ENCODE measurements around the gene ANXA5. TPM values are rescaled to one million over a fixed set of nuclear protein-coding genes. Genes with fewer than 3 reads are reported as not detected.

Gene ANXA5
- total and polyA plus RNA-seq, 9 of the 15 experiments (the other 6 are each of a cell fraction or from before 2014, with no cell fraction given), result 49.9 to 131 (median 84.5) TPM

DNA sequence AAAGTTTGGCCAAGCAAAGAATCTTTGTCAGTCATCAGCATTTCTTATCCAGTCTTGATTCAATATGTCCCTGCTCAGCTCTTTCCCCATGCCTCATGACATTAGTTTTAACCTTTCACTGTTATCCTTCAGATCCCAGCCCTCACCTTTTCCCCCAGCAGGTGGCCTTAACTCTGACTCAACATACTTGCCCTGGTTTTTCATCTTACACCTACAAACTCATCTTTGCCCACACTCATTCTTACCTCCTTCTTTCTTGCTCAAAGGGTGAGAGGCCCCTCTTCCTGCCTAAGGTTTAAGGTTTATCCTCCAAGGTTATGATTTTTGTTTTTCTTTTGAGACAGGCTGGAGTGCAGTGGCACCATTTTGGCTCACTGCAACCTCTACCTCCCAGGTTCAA, 10.6 kb upstream of the ANXA5 start (continued):
- TF ChIP-seq ZNF778 (CRISPR knock-in tag; IDR thresholded peaks at IDR 0.05), result no peak
- TF ChIP-seq THRAP3 (IDR thresholded peaks at IDR 0.05; ENCODE audit: borderline replicate concordance), result no peak
- no peak for TF ChIP-seq LARP7 (IDR thresholded peaks at IDR 0.05)
- TF ChIP-seq, protein P1, sequence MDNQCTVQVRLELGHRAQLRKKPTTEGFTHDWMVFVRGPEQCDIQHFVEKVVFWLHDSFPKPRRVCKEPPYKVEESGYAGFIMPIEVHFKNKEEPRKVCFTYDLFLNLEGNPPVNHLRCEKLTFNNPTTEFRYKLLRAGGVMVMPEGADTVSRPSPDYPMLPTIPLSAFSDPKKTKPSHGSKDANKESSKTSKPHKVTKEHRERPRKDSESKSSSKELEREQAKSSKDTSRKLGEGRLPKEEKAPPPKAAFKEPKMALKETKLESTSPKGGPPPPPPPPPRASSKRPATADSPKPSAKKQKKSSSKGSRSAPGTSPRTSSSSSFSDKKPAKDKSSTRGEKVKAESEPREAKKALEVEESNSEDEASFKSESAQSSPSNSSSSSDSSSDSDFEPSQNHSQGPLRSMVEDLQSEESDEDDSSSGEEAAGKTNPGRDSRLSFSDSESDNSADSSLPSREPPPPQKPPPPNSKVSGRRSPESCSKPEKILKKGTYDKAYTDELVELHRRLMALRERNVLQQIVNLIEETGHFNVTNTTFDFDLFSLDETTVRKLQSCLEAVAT (IDR thresholded peaks at IDR 0.05), result no peak
- TF ChIP-seq, protein P2, sequence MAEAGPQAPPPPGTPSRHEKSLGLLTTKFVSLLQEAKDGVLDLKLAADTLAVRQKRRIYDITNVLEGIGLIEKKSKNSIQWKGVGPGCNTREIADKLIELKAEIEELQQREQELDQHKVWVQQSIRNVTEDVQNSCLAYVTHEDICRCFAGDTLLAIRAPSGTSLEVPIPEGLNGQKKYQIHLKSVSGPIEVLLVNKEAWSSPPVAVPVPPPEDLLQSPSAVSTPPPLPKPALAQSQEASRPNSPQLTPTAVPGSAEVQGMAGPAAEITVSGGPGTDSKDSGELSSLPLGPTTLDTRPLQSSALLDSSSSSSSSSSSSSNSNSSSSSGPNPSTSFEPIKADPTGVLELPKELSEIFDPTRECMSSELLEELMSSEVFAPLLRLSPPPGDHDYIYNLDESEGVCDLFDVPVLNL (CRISPR knock-in tag; IDR thresholded peaks at IDR 0.05; ENCODE audit: low read depth), result no peak
- TF ChIP-seq TAL1 (IDR thresholded peaks at IDR 0.05), result no peak

DNA sequence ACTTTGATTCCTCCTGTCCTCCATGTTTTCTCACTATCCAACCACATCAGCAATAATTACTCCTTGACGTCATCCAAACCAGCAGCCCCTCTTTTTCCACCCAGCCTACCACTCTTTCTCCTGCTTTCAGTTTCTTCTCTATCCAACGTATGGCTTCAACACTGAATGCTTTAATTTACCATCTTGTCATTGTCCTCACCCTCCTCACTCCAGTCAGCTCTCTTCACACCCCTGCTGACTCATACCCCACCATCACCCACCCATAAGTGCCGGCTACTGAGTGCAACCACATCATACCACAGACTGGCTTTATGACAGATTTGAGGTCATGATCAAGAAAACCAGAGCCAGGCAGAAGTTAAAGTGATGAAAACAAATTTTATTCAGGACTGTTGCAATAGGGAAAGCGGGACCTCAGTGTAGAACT, 9.8 kb upstream of the ANXA5 start:
- no peak overlapping the region for H3K27ac ChIP-seq (ENCODE audit: extremely low read depth, low read depth, low read length)
- H2AFZ ChIP-seq (ENCODE audit: low read depth, low read length), result no peak overlapping the region
- CTCF ChIA-PET (ENCODE audit: low intra/inter-chr PET ratio), result no interaction called here
- DNase-seq (ENCODE audit: extremely low read depth in 1 of 4, low spot score in 3 of 4) (no peak), ATAC-seq (no peak), FAIRE-seq (no peak)
- no peaks in the 10 kb centered on the region for H3K36me3 ChIP-seq (ENCODE audit: control insufficient read depth, insufficient read depth, low read length)
- H3K9me3 ChIP-seq (replicated peaks; ENCODE audit: control insufficient read depth, insufficient read depth, low read depth, low read length), result no peaks in the 10 kb centered on the region
- intact Hi-C loops (cut with micrococcal nuclease) (no loop called here), in situ Hi-C loops (cut with MboI) (no loop called here)
- no peaks in the 10 kb centered on the region for H4K20me1 ChIP-seq (replicated peaks; ENCODE audit: control insufficient read depth, insufficient read depth, low read length)
- no peak overlapping the region for H3K4me3 ChIP-seq
- peaks cover 0 to 13% of the 10 kb centered on the region in 2 experiments; a peak in 3 of 5 replicates for H3K27me3 ChIP-seq (ENCODE audit: control insufficient read depth in 2 of 2, insufficient read depth in 2 of 2, low read length in 2 of 2)
- H3K4me2 ChIP-seq (ENCODE audit: insufficient read depth, low read length), result no peak overlapping the region
- H3K9ac ChIP-seq (ENCODE audit: insufficient read depth in 1 of 2, low read depth in 2 of 2, low read length in 2 of 2), result no peak overlapping the region
- WGBS (ENCODE audit: insufficient coverage, low coverage, missing lambda C conversion rate), result 9% methylated on average over 4 of the region's 4 CpGs
- H3K9me1 ChIP-seq (ENCODE audit: control insufficient read depth, insufficient read depth, low read length), result no peaks in the 10 kb centered on the region
- H3K79me2 ChIP-seq (ENCODE audit: control insufficient read depth, insufficient read depth, low read length), result no peaks in the 10 kb centered on the region
- POLR2A ChIA-PET, result interaction anchor here (2.8 kb wide), 1 partner anchor 10 kb away, joined by 8 read pairs; the partner anchor contains the start of gene ANXA5
- peaks cover 0 to 3% of the 10 kb centered on the region in 2 experiments; a peak in 4 of 5 replicates for H3K4me1 ChIP-seq (replicated peaks in 1 of 2; ENCODE audit: control insufficient read depth in 2 of 2, insufficient read depth in 2 of 2, low read length in 2 of 2)
- no TSS peak for BruUV-seq (replicated peaks)
- TF ChIP-seq HLTF (IDR thresholded peaks at IDR 0.05), result no peak
- TF ChIP-seq PCBP2 (IDR thresholded peaks at IDR 0.05; ENCODE audit: low read depth, low read length, poor library complexity, severe bottlenecking), result no peak
- no peak for TF ChIP-seq ZEB2 (IDR thresholded peaks at IDR 0.05)
- no peak for TF ChIP-seq CBX8 (IDR thresholded peaks at IDR 0.05; ENCODE audit: borderline replicate concordance, extremely low read depth, low read depth, low read length, poor library complexity, severe bottlenecking)
- no peak for TF ChIP-seq ZSCAN32 (CRISPR knock-in tag; IDR thresholded peaks at IDR 0.05)
- 0 out of 2 replicates have a peak, but pooled peaks have one; percentile 19 for TF ChIP-seq DPF2 (IDR thresholded peaks at IDR 0.05)
- TF ChIP-seq ADNP (tag; IDR thresholded peaks at IDR 0.05), result no peak
- TF ChIP-seq, protein P3, sequence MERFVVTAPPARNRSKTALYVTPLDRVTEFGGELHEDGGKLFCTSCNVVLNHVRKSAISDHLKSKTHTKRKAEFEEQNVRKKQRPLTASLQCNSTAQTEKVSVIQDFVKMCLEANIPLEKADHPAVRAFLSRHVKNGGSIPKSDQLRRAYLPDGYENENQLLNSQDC (CRISPR knock-in tag; IDR thresholded peaks at IDR 0.05), result no peak
- TF ChIP-seq LCOR (CRISPR knock-in tag; IDR thresholded peaks at IDR 0.05), result no peak
- TF ChIP-seq ZNF316 (IDR thresholded peaks at IDR 0.05), result peak; percentile 74
- TF ChIP-seq ZNF551 (CRISPR knock-in tag; IDR thresholded peaks at IDR 0.05), result no peak
- no peak for TF ChIP-seq DDX20 (tag; IDR thresholded peaks at IDR 0.05; ENCODE audit: low read depth)
- TF ChIP-seq, protein P4, sequence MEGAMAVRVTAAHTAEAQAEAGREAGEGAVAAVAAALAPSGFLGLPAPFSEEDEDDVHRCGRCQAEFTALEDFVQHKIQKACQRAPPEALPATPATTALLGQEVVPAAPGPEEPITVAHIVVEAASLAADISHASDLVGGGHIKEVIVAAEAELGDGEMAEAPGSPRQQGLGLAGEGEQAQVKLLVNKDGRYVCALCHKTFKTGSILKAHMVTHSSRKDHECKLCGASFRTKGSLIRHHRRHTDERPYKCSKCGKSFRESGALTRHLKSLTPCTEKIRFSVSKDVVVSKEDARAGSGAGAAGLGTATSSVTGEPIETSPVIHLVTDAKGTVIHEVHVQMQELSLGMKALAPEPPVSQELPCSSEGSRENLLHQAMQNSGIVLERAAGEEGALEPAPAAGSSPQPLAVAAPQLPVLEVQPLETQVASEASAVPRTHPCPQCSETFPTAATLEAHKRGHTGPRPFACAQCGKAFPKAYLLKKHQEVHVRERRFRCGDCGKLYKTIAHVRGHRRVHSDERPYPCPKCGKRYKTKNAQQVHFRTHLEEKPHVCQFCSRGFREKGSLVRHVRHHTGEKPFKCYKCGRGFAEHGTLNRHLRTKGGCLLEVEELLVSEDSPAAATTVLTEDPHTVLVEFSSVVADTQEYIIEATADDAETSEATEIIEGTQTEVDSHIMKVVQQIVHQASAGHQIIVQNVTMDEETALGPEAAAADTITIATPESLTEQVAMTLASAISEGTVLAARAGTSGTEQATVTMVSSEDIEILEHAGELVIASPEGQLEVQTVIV (CRISPR knock-in tag; IDR thresholded peaks at IDR 0.05; ENCODE audit: borderline replicate concordance), result no peak
